GM12891 (cell line): Measurements from ENCODE around the gene MBLAC2.

Experiments
- POLR2AphosphoS5 ChIP-seq: IDR thresholded peaks from 2 replicates; pipeline ENCODE4 v1.6.1; 2011; ENCODE audit warnings: low read depth, low read length, control low read depth
- POU2F2 ChIP-seq: IDR thresholded peaks from 2 replicates; pipeline ENCODE4 v1.6.1; 2011; ENCODE audit warnings: low read depth, mild to moderate bottlenecking, control low read depth, low read length, moderate library complexity

DNA sequence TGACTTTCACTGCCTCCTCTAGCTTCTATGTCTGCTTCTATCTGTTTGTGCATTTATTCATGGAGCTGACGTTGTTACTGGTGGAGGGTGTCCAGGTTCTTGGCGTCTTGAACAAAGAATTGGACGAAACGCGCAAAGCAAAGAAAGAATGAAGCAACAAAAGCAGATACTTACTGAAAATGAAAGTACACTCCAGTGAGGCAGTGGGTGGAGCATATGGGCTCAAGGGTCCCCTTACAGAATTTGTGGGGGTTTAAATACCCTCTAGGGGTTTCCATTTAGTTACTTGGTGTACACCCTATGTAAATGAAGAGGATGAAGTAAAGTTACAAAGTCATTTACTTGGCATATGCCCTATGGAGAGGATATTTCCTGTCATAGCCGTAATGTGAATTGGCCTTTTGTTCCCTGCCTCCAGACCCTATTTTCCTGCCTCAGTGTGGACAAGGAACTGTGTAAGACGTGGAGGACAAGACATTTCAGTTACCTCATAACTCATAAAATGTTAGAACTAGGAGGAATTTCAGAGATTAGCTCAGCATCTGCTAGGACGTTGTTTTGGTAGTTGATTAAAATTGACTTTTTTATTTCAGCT is 3.1 kb upstream of the MBLAC2 start:
- TF ChIP-seq POU2F2 = no peak
- TF ChIP-seq POLR2AphosphoS5 = no peak
